GM18909 (cell line): Measurements from ENCODE around the gene CD99.

Experiments used
- ATAC-seq: cut with Tn5 transposase; IDR thresholded peaks from one replicate; pipeline ENCODE4 v1.9.1; 2021; ENCODE audit warnings: mild to moderate bottlenecking; ENCODE audit not compliant: unreplicated experiment, poor library complexity

The CD99 gene

GRCh38 chrX:2690856-2691542, at the start of gene CD99:
Gene CD99, plus strand, starts transcription at chrX:2691295. Its CDS starts 66 bp downstream, at chrX:2691361.
- peak; percentile 87 for ATAC-seq

GRCh38 chrX:2642146-2642545, 48.9 kb upstream of the CD99 start:
- ATAC-seq, result no peak

- ATAC-seq, result no peak
Measured at GRCh38 chrX:2642791-2643190, 48.3 kb upstream of the CD99 start.

GRCh38 chrX:2643880-2644279, 47.2 kb upstream of the CD99 start:
- no peak for ATAC-seq

- ATAC-seq, result no peak
Measured at GRCh38 chrX:2645563-2645962, 45.5 kb upstream of the CD99 start.

GRCh38 chrX:2647627-2648026, 43.5 kb upstream of the CD99 start:
- ATAC-seq, result no peak

- ATAC-seq, result no peak
Measured at GRCh38 chrX:2650037-2650436, 41.1 kb upstream of the CD99 start.

- no peak for ATAC-seq
Measured at GRCh38 chrX:2650865-2651264, 40.2 kb upstream of the CD99 start.

- ATAC-seq, result no peak
Measured at GRCh38 chrX:2652106-2652505, 39.0 kb upstream of the CD99 start.

- ATAC-seq, result no peak
Measured at GRCh38 chrX:2654436-2655340, 36.4 kb upstream of the CD99 start.

GRCh38 chrX:2656257-2656836, 34.7 kb upstream of the CD99 start:
- no peak for ATAC-seq

- ATAC-seq, result no peak
Measured at GRCh38 chrX:2657532-2658113, 33.5 kb upstream of the CD99 start.

GRCh38 chrX:2658585-2659292, 32.4 kb upstream of the CD99 start:
- no peak for ATAC-seq

- no peak for ATAC-seq
Measured at GRCh38 chrX:2662586-2662985, 28.5 kb upstream of the CD99 start.

- ATAC-seq, result no peak
Measured at GRCh38 chrX:2664502-2664901, 26.6 kb upstream of the CD99 start.

- no peak for ATAC-seq
Measured at GRCh38 chrX:2665387-2666304, 25.4 kb upstream of the CD99 start.

- no peak for ATAC-seq
Measured at GRCh38 chrX:2666491-2666890, 24.6 kb upstream of the CD99 start.

- no peak for ATAC-seq
Measured at GRCh38 chrX:2670978-2671377, 20.1 kb upstream of the CD99 start.

GRCh38 chrX:2672084-2672483, 19.0 kb upstream of the CD99 start:
- no peak for ATAC-seq
